Subcutaneous adipose tissue (tissue), 4 donors: ENCODE data around the gene DLG2. TPM values are rescaled to one million over a fixed set of nuclear protein-coding genes. Genes with fewer than 3 reads are reported as not detected.

Source experiments
- total RNA-seq, 4 donors: library from RNA; depleted of rRNA; stranded (reverse); fragments of >200 nt; gene quantifications; one replicate each; pipeline ENCODE4 v1.1.0, GENCODE V29; 2016
- TF ChIP-seq, protein P1 (sequence below): fragments of 450-650 bp; IDR thresholded peaks from one replicate; pipeline ENCODE4 v1.5.1; 2016; ENCODE audit warnings: low read depth, mild to moderate bottlenecking, control low read depth, antibody characterized with exemption, moderate library complexity

Gene DLG2
- total RNA-seq, 4 donors from 2014 or later, result 3.6 to 7.0 (median 6.1) TPM

DNA sequence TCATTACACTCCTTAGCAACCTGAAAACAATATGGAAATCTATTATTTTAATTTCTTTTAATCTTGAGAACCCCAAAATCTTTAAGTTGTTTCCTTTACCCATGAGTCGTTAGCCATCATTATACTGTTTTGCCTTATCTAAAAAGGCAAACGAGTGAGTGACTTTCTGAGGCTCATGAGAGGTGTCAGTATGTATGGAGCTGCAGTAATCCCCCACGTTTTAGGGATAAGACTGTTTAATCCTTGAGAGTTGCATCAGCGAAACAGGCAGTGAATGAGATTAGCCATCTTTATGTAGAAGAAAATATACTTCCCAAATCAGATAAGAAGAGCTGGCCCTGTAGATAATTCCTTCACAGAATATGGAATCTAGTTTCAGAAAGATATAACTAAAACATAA lies 1147.0 kb downstream of the DLG2 start:
- TF ChIP-seq, protein P1, sequence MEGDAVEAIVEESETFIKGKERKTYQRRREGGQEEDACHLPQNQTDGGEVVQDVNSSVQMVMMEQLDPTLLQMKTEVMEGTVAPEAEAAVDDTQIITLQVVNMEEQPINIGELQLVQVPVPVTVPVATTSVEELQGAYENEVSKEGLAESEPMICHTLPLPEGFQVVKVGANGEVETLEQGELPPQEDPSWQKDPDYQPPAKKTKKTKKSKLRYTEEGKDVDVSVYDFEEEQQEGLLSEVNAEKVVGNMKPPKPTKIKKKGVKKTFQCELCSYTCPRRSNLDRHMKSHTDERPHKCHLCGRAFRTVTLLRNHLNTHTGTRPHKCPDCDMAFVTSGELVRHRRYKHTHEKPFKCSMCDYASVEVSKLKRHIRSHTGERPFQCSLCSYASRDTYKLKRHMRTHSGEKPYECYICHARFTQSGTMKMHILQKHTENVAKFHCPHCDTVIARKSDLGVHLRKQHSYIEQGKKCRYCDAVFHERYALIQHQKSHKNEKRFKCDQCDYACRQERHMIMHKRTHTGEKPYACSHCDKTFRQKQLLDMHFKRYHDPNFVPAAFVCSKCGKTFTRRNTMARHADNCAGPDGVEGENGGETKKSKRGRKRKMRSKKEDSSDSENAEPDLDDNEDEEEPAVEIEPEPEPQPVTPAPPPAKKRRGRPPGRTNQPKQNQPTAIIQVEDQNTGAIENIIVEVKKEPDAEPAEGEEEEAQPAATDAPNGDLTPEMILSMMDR, result no peak

DNA sequence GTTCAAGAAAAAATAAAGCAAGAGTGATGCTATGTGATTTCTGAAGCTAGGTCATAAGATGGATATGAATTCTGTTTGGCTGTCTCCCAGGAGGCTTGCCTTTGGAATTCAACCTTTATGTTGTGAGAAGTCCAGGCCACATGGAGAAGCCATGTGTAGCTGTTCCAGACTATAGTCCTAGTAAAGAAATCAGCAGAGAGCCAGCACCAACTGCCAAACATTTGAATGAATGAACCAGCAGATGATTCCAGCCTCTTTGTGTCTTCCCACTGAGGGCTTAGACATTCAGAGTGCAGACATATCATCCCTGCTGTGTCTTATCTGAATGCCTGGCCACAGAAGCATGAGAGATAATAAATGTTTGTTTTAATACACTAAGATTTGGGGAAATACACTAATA lies 1150.6 kb downstream of the DLG2 start:
- TF ChIP-seq, protein P1, result no peak

DNA sequence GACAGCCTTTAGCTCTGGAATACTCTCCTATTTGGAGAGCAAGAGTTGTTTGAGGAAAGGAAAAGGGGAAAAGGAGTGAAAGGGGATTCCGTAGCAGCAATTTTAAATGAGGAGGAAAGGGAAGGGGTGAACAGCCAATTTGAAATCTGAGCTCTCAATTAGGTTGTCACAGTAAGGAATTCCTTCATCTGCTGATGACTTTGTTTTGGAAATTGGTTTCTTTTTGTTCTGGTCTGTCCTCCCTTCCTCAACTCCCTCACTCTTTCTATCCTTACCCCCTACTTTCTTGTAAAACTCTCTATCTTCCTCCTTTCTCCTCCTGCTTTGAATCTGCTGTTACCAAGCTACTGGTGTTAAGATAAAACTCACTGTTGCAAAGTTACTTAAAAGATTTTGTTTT lies 1155.6 kb downstream of the DLG2 start:
- TF ChIP-seq, protein P1, result no peak

DNA sequence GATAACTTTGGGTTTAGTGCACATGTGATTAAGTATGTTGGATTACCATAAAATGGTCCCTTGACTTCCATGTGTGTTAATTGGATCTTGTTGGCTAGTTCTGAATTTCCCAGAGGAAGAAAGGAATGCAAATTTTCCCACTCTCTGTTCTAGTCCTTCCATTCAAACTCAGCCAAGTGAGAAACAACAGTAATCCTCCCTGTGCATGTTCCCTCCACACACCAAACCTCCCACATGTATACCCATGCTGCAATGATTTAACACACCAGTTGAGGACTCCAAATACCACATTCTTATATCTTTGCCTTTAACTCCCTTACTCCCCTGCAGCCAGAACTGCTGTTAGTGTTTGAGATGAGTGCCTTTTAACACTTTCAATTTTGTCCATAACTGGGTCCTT lies 1158.9 kb downstream of the DLG2 start:
- TF ChIP-seq, protein P1, result no peak

DNA sequence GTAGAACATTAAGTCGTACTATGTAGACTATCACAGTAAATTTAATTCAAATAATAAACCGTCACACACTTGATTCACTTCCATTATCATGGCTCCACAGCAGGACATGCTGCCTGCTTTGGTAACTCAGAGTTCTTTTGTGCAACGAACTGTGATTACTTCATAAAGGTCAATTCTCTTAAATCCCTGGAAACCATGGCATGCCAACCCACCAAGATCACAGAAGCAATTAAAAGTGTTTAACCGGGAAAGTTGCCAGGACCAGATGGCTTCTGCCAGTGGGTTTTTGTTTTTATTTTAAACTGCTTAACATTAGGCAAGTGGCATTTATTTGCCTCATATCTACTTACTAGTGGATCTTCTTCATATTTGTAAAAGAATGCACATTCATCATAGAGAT lies 1162.1 kb downstream of the DLG2 start:
- TF ChIP-seq, protein P1, result no peak

DNA sequence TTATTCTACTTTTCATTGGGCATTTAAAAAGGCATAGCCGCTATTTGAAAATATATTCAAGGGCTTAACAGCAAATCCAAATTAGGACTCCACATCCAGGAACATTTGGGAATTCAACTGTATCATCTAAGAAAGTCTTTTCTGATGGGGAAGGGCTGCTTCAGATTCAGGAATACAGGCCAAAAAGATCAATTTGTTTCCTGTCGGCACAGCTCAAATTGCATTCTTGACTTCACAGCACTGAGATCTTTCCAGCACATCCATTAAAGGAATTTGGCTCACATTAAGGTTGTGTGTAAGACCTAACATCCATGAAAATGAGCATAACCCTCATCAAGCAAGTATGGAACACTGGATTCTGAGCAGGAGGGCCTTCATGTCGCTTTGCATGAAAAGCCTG lies 1171.5 kb downstream of the DLG2 start:
- TF ChIP-seq, protein P1, result no peak

DNA sequence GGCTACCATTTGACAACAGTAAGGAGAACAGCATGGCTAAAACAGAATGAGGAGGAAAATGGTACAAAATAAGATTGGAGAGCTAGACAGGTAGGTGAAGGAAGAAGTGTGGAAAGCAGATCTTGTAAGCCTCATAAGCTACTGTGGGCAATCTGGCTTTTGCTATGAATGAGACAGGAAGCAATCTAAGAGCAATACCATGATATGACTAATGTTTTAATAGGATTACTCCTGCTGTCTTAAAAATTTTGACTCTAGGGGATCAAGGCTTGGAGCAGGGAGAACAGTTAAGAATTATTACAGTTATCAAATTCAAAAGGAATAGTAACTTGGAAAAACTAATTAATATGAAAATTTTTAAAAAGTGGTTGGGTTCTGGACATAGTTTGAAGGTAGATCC lies 1174.9 kb downstream of the DLG2 start:
- TF ChIP-seq, protein P1, result no peak
